ENCODE data around the gene CTRL. TPM values are rescaled to one million over a fixed set of nuclear protein-coding genes. Genes with fewer than 3 reads are reported as not detected.

The CTRL gene
- total and polyA plus RNA-seq, 3 donors from 2014 or later = 0.36 to 1.7 (median 0.62) TPM

DNA sequence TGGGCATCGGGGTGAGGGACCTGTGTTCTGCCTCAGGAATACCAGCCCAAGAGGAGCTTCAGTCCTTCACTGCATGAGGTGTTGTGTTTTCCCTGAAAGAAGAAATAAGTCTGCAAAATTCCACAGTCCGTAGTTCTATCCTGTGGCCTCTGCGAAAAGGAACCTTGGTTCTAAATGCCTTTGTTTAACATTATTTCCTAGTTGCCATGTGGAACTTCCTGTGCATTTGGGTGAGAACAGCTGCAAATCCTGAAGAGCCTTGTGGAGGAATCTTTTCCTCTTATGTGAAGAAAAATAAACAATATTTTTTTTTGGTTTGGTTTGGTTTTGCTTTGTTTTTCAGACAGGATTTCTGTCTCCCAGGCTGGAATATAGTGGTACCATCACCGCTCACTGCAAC, 28.8 kb downstream of the CTRL start:
- H3K4me1 ChIP-seq = no peaks in the 10 kb centered on the region
- no peaks in the 10 kb centered on the region for H3K36me3 ChIP-seq (ENCODE audit: low read depth, missing control alignments)
- no peak overlapping the region for H3K4me3 ChIP-seq
- intact Hi-C loops (cut with DNase I; ENCODE audit: low total_unique reads) = no loop called here
- 81 to 82% methylated on average over 4 of the region's 4 CpGs for WGBS, 2 donors
- no peaks in the 10 kb centered on the region for H3K27me3 ChIP-seq
- no peak overlapping the region for H3K27ac ChIP-seq
- H3K9me3 ChIP-seq = no peaks in the 10 kb centered on the region
- DNase-seq = no peak
- TF ChIP-seq POLR2A (IDR thresholded peaks at IDR 0.05) = no peak
- TF ChIP-seq, protein P1, sequence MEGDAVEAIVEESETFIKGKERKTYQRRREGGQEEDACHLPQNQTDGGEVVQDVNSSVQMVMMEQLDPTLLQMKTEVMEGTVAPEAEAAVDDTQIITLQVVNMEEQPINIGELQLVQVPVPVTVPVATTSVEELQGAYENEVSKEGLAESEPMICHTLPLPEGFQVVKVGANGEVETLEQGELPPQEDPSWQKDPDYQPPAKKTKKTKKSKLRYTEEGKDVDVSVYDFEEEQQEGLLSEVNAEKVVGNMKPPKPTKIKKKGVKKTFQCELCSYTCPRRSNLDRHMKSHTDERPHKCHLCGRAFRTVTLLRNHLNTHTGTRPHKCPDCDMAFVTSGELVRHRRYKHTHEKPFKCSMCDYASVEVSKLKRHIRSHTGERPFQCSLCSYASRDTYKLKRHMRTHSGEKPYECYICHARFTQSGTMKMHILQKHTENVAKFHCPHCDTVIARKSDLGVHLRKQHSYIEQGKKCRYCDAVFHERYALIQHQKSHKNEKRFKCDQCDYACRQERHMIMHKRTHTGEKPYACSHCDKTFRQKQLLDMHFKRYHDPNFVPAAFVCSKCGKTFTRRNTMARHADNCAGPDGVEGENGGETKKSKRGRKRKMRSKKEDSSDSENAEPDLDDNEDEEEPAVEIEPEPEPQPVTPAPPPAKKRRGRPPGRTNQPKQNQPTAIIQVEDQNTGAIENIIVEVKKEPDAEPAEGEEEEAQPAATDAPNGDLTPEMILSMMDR (IDR thresholded peaks at IDR 0.05) = no peak

DNA sequence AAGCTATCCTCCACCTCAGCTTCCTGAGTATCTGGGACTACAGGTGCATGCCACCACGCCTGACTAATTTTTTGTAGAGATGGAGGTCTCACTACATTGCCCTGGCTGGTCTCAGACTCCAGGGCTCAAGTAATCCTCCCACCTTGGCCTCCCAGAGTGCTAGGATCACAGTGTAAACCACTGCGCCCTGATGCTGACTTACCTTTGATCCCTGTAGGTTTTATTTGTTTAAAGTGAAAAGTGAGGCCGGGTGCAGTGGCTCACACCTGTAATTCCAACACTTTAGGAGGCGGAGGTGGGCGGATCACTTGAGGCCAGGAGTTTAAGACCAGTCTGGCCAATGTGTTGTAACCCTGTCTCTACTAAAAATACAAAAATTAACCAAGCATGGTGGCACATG, 29.9 kb downstream of the CTRL start:
- WGBS, 2 donors = 91 to 100% methylated on average over 5 of the region's 5 CpGs
- Histone ChIP-seq H3K9me3 (no peaks in the 10 kb centered on the region), H3K4me1 (peaks cover 4% of the 10 kb centered on the region), H3K4me3 (no peak overlapping the region), H3K36me3 (ENCODE audit: low read depth, missing control alignments) (no peaks in the 10 kb centered on the region), H3K27ac (no peak overlapping the region), H3K27me3 (no peaks in the 10 kb centered on the region)
- no peak for DNase-seq
- no peak for TF ChIP-seq POLR2A (IDR thresholded peaks at IDR 0.05)
- TF ChIP-seq, protein P1 (IDR thresholded peaks at IDR 0.05) = no peak
- intact Hi-C loops (cut with DNase I; ENCODE audit: low total_unique reads) = no loop called here

DNA sequence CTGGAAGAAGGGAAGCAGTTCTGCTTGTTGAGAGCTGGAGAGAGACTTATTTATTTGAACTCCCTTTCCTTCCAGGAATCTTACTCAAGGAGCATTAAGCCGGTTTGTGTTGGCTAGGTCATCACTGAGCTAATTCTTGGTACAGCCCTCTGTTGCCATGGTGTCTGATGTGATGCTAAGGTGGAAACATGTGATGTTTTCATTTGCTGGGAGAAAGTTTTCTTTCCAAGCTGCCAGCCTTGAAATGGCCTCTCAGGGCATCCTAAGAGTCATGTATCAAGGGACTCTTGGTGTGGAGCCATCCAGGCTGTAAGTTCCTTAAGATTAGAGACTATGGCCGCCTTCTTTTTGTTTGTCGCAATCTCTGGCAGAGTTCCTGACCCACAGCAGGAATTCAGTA, 34.4 kb downstream of the CTRL start:
- peak; percentile 33 for DNase-seq
- WGBS, 2 donors = 71 to 75% methylated on average over 3 of the region's 3 CpGs
- peak overlapping the region in 1 of 2 donors; percentile 27 for H3K27ac ChIP-seq
- H3K36me3 ChIP-seq (ENCODE audit: low read depth, missing control alignments) = no peaks in the 10 kb centered on the region
- no peak for TF ChIP-seq POLR2A (IDR thresholded peaks at IDR 0.05)
- TF ChIP-seq, protein P1 (IDR thresholded peaks at IDR 0.05) = no peak
- intact Hi-C loops (cut with DNase I; ENCODE audit: low total_unique reads) = no loop called here
- no peaks in the 10 kb centered on the region for H3K9me3 ChIP-seq
- H3K4me3 ChIP-seq = no peak overlapping the region
- peaks cover 15% of the 10 kb centered on the region for H3K4me1 ChIP-seq
- no peaks in the 10 kb centered on the region for H3K27me3 ChIP-seq

DNA sequence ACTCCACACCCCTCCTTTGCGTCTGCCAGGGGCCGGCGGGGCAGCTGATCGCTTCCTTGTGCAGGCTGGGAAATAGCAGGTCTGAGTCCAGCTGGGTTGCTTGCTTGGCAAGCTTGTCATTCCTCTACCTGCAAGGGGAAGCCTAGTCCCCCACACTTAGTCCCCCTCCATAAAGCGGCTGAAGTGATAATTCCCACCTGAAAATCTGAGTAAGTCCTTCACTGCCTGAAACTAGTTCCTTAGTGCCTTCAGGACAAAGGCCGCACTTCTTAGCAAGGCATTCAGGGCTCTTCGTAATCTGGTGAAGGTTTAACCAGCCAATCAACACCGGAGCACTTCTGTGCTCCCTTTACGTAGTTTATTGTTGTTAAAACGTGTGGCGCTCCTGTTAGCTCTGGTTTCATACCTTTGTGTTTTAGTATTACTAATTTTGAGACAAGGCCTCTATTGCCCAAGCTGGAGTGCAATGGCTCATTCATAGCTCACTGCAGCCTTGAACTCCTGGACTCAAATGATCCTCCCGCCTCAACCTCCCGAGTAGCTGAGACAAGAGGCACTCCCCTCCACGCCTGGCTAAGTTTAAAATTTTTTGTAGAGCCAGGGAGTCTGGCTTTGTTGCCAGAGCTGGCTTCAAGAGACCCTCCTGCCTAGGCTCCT, 37.8 kb downstream of the CTRL start:
- no peak for DNase-seq
- WGBS, 2 donors = 4 to 11% methylated on average over 12 to 14 of the region's 14 CpGs
- H3K27me3 ChIP-seq = no peaks in the 10 kb centered on the region
- no peaks in the 10 kb centered on the region for H3K9me3 ChIP-seq
- H3K4me3 ChIP-seq = peak overlapping the region; percentile 90 to 96
- H3K4me1 ChIP-seq = peaks cover 18% of the 10 kb centered on the region
- H3K36me3 ChIP-seq (ENCODE audit: low read depth, missing control alignments) = no peaks in the 10 kb centered on the region
- H3K27ac ChIP-seq = peak overlapping the region; percentile 93 to 94
- TF ChIP-seq, protein P1 (IDR thresholded peaks at IDR 0.05) = no peak
- TF ChIP-seq POLR2A (IDR thresholded peaks at IDR 0.05) = no peak
- intact Hi-C loops (cut with DNase I; ENCODE audit: low total_unique reads) = no loop called here

Data from testis (tissue), 3 donors.